HG02938 (cell line): Measurements from ENCODE around the gene KCNMA1.
A peak's percentile ranks its signal among the peaks of the same experiment; 100 is the strongest.
"Not testable (repeated sequence)": the region's sequence is repeated elsewhere in the genome, so short reads cannot be mapped to it uniquely, and the experiment has no call there.

Experiments used
- ATAC-seq: cut with Tn5 transposase; IDR thresholded peaks from one replicate; pipeline ENCODE4 v1.9.1; 2021; ENCODE audit warnings: mild to moderate bottlenecking, moderate library complexity; ENCODE audit not compliant: unreplicated experiment

KCNMA1 gene

GRCh38 chr10:77608281-77608680, 29.3 kb downstream of the KCNMA1 start:
- ATAC-seq, result no peak

DNA sequence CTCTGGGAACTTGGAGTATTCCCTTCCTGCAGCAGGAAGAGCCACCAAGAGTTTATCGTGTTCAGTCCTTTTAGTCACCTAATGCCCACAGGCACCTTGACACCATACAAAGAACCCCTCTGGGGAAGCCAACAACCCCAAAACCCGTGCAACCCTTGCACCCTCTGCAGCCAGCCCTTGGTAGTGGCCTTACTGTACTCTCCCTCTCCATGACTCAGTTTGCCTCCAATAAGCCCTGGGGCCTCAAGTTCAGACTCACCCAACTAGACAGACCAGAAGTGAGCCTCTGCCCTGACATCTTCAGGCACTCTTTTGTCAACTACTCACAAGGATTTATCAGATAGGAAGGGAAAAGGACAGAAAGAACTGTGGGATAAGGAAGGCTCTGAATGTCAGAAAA, 30.9 kb downstream of the KCNMA1 start:
- ATAC-seq, result no peak

GRCh38 chr10:77605466-77605865, 32.1 kb downstream of the KCNMA1 start:
- no peak for ATAC-seq

DNA sequence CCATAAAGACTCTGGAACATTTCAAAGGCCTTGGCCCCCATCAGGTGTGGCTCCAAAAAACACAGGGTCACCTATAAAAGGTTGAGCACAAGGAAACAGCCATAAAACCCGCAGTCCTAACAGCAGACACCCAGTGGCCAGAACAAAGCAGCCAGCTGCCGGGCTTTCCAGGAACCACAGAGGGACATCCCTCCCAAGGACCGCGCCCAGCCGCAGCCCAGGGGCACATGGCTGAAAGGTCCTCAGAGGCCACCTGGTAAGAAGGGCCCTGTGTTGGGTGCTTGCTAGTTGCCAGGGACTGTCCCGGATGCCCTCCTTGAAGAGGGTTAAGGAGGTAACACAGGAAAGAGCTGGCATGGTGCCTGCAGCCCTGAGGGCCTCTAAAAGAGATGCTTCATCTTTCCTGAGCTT, 32.7 kb downstream of the KCNMA1 start:
- ATAC-seq, result no peak

DNA sequence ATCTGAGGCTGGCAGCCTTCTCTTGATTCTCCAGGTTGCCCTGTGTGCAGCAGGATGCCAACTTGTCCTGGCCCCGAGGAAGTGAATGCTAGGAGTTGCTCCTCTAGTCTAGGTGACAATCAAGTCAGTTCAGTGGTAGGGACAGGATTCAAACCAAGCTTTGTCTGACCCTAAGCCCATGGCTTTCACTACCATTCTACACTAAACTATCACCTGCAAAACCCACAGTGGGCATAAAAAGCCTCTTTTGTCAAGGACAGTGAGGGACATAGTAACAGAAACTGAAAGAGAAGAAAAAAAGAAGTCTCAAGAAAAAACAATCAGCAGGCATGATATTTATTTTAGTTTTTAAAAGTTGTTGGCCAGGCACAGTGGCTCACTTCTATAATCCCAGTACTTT, 33.5 kb downstream of the KCNMA1 start:
- ATAC-seq, result peak; percentile 24

GRCh38 chr10:77603534-77603927, 34.1 kb downstream of the KCNMA1 start:
- peak; percentile 60 for ATAC-seq

- no peak for ATAC-seq
These were observed 34.6 kb downstream of the KCNMA1 start for GRCh38 chr10:77602913-77603533.

DNA sequence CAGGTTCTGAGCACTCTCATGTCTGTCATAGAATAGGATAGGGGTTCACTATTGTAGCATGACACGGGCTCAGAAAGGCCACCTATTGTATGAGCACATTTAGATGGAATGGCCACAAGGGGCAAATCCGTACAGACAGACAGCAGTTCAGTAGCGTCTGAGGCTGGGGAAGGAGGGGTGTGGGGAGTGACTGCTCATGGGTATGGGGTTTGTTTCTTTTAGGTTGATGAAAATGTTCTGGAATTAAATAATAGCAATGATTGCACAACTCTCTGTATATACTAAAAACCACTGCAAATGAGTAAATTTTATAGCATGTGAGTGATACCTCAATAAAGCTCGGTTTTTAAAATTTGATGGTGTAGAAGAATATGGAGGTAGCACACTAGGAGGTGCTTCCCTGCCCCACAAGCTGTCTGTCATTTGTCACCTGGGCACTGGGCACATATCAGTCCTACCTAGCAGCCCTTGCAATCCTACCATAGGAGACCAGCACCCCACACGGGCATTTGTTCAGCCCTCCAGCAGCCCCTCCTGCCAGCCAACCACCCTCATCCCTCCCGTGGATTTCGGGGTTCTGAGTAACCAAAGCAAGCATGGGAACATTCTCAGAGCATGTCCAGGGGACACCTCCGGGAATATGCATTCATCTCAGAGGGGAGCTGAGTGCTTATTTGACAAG, 35.2 kb downstream of the KCNMA1 start:
- no peak for ATAC-seq

DNA sequence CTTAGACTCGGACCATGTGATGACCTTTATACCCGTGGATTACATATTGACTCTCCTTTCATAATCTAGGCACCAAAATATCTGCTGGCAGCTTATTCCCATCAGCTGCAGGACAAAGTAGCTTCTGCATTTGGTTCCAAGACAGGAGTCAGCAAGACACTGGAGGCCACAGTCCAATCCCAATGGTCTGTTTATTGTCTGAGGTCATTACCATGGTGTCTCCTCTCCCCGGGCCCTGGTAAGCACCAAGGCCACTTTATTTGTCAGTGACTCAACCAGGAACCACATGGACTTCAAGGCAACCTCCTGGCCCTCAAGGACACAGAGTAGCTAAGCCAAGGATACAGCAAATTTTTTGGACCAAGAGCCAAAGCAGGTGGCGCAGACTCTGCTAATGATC, 36.1 kb downstream of the KCNMA1 start:
- ATAC-seq, result no peak

DNA sequence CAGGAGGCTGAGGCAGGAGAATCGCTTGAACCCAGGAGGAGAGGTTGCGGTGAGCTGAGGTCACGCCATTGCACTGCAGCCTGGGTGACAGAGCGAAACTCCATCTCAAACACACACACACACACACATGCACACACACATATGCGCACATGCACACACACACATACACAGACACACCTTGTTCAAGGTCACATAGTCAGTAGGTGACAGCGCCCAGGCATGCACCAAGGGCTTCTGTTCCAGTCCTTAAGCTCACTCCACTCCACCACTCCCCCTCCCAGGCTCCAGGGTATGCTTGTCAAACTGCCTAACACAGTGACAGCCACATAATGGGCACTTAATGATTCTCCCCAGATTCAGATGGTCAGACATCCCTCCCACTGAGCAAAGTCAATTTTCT, 37.0 kb downstream of the KCNMA1 start:
- ATAC-seq, result no peak

GRCh38 chr10:77599651-77600050, 38.0 kb downstream of the KCNMA1 start:
- ATAC-seq, result no peak

DNA sequence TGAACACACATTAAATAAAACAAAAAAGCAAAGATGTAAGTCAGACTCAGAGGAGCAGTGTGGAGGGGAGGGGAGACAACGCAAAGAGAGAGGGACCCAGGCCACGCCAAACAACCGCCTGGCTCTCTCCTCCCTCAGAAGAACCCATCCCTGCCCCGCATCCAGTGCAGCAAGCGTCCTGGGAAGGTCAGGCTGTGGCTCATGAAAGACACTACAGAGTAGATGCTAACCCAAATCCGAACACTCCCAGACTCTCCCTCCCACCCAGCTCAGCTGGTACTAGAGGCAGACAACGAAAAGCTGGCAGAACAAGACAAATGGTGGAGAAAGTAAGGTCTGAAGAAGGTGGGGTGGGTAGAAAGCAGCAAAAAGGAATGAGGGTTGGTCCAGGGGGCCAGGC, 39.0 kb downstream of the KCNMA1 start:
- ATAC-seq, result no peak

DNA sequence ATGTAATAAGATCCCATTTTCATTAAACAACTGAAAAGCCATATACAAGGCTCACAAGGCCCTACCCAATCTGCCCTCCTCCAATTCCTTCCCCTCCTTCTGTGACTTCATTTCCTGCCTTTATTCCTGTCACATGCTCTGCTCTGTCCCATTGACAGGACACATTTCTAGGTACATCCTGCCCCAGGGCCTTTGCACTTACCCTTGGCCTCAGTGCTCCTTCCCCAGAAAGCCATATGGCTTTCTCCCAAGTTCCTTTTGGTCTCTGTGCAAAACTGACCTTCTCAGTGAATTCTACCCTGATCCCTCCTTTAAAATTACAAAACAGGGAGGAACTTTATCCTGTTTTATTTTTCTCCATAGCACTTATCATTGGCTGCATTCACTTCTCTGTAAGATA, 40.0 kb downstream of the KCNMA1 start:
- ATAC-seq, result no peak

DNA sequence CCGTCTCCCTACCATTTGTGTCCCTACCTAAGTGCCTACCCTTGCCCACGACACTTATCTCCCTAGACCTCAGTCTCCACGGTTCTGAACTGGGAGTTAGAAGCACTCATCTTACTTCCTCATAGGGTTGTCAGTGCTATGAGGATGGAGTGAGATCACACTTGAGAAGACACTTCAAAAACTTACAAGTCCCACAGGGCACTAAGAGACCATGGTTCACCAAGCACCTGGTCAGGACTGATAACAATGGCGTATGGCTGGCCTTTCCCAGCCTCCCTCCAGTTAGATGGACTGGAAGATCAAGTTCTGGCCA, 43.2 kb downstream of the KCNMA1 start:
- no peak for ATAC-seq

DNA sequence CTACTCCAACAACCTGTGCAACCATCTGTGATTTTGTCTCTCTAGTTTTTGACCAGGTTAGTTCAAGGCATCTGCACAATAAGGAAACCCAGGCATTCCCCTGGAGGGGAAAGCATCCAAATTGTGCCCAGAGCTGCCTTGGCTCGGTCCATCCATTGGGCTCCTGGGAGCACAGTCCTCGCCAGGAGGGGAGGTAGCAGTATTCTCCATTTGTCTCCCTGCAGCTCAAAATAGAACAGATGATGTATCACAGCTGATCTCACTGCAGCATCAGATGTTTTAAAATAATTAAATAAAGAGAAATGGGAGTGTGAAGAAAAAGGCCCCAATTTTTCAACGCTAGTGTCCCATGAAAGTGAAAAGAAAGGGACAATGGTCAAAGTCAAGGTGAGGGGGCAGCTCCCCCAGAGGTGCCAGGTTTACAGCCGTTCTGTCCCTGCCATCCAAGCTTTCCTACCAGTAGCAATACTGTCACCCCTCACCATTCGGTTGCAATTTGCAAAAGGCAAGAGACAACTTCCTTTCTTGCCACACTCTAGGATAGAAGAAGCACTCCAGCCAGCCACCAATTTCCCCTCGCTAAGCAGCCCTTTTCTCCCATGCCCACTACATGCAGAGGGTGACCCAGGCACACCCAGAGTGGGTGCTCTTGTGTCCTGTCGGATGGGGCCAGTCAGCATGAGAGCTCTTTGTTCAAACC, 43.7 kb downstream of the KCNMA1 start:
- no peak for ATAC-seq

GRCh38 chr10:77592946-77593636, 44.5 kb downstream of the KCNMA1 start:
- ATAC-seq, result no peak

DNA sequence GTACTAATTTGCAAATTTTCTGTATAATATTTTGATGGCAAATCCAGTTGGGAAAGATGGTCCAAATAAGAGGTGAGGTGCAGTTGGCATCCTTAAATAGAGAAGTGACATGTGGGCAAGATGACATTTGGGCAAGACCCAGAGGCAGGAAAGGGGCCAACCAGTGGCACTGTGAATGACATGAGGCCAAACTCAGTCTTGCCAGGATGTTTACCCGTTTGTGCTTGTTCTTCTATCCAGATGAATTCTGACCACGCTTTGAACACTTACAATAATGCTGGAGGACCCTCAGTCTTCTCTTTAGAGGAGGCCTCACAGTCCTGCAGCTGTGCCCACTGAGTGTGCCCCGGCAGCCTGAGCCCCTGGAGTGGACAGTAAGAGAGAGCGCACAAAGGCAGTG, 45.1 kb downstream of the KCNMA1 start:
- no peak for ATAC-seq

DNA sequence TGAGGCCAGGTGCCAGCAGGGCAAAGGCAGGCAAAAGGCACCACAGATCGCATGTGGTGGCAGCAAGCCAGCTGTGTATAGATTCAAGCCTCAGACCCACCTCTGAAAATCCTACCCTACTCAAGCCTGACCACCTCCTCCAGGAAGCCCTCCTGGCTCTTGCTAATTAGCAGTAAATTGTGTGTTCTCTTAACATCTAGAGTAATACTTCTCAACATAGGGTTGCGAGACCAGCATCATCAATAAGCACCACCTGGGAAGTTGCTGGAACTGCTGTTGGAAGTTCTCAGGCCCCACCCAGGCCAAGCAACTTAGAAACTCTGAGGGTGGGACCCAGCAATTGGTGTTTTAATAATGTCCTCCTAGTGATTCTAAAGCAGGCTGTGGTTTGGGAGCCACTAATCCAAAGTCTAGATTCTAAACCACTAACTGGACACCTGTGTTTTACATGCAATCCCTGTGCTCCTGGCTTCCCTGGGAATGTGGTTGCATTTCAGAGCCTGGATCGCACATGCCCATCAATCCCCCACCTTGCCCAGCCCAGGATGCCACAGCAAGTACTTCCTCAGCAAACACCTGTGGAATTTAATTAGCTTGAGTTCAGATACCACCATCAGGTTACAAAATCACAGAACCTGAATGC, 46.2 kb downstream of the KCNMA1 start:
- ATAC-seq, result no peak

GRCh38 chr10:77590344-77591237, 47.0 kb downstream of the KCNMA1 start:
- no peak for ATAC-seq

GRCh38 chr10:77589703-77590102, 47.9 kb downstream of the KCNMA1 start:
- not testable (repeated sequence) for ATAC-seq
